ENCODE results near the gene AGAP3.

Gene AGAP3

GRCh38 chr7:151059367-151060112, 26.7 kb upstream of the AGAP3 start, which contains the start of gene SLC4A2:
Gene SLC4A2 (plus strand): TSS chr7:151059589. CDS start chr7:151061988, 2,399 bp downstream.
- Histone ChIP-seq H3K9ac (ENCODE audit: low read depth, low read length) (peak within 1 kb of the TSS; percentile 46; the same call in 1 of the 2 replicates), H3K27ac (ENCODE audit: low read length) (no peak within 1 kb of the TSS), H3K36me3 (ENCODE audit: insufficient read depth, low read depth, low read length) (peaks cover under 1% of the 10 kb centered on the region; the same call in 1 of the 2 replicates), H3K4me3 (ENCODE audit: low read length) (peak within 1 kb of the TSS; percentile 94), H3K4me1 (ENCODE audit: insufficient read depth, low read length) (peaks cover 28% of the 10 kb centered on the region), H3K27me3 (ENCODE audit: insufficient read depth, low read length) (peaks cover 37% of the 10 kb centered on the region), H3K9me3 (ENCODE audit: insufficient read depth, low read depth, low read length) (no peaks in the 10 kb centered on the region)

GRCh38 chr7:151060113-151060415, 26.2 kb upstream of the AGAP3 start:
- Histone ChIP-seq H3K27me3 (ENCODE audit: insufficient read depth, low read length) (peaks cover 37% of the 10 kb centered on the region), H3K36me3 (ENCODE audit: insufficient read depth, low read depth, low read length) (peaks cover 6% of the 10 kb centered on the region), H3K9ac (ENCODE audit: low read depth, low read length) (peak overlapping the region; percentile 46; the same call in 1 of the 2 replicates), H3K27ac (ENCODE audit: low read length) (no peak overlapping the region), H3K9me3 (ENCODE audit: insufficient read depth, low read depth, low read length) (no peaks in the 10 kb centered on the region), H3K4me3 (ENCODE audit: low read length) (peak overlapping the region; percentile 94), H3K4me1 (ENCODE audit: insufficient read depth, low read length) (peaks cover 28% of the 10 kb centered on the region)

GRCh38 chr7:151060416-151061212, 25.7 kb upstream of the AGAP3 start:
- Histone ChIP-seq H3K4me1 (ENCODE audit: insufficient read depth, low read length) (peaks cover 28% of the 10 kb centered on the region), H3K27me3 (ENCODE audit: insufficient read depth, low read length) (peaks cover 34% of the 10 kb centered on the region), H3K27ac (ENCODE audit: low read length) (no peak overlapping the region)

GRCh38 chr7:151061213-151062110, 24.8 kb upstream of the AGAP3 start:
- no peaks in the 10 kb centered on the region for H3K9me3 ChIP-seq (ENCODE audit: insufficient read depth, low read depth, low read length)
- H3K9ac ChIP-seq (ENCODE audit: low read depth, low read length), result peak overlapping the region; percentile 20; the same call in 1 of the 2 replicates
- no peak overlapping the region for H3K27ac ChIP-seq (ENCODE audit: low read length)

More at GRCh38 chr7:151060416-151061212, 25.7 kb upstream of the AGAP3 start:
- peak overlapping the region; percentile 46; the same call in 1 of the 2 replicates for H3K9ac ChIP-seq (ENCODE audit: low read depth, low read length)
- no peaks in the 10 kb centered on the region for H3K9me3 ChIP-seq (ENCODE audit: insufficient read depth, low read depth, low read length)
- H3K36me3 ChIP-seq (ENCODE audit: insufficient read depth, low read depth, low read length), result peaks cover 11% of the 10 kb centered on the region
- peak overlapping the region; percentile 94 for H3K4me3 ChIP-seq (ENCODE audit: low read length)

DNA sequence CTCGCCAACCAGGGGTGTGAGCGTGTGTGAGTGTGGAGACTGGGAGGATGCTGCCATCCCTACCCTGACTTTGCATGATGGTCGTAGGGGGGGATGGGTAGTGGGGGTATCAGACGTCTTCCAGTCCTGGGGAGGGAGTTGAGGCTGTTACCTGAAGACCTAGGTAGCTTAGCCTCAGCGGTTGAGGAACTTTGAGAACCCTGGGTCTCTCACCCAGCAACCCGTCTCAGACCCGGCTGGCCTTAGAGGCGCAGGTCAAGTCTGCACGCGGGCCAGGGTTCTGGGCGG, 24.2 kb upstream of the AGAP3 start:
- Histone ChIP-seq H3K27ac (ENCODE audit: low read length) (no peak overlapping the region), H3K9ac (ENCODE audit: low read depth, low read length) (peak overlapping the region; percentile 20; the same call in 1 of the 2 replicates), H3K36me3 (ENCODE audit: insufficient read depth, low read depth, low read length) (peaks cover 26% of the 10 kb centered on the region), H3K27me3 (ENCODE audit: insufficient read depth, low read length) (peaks cover 20% of the 10 kb centered on the region), H3K4me3 (ENCODE audit: low read length) (peak overlapping the region; percentile 94), H3K9me3 (ENCODE audit: insufficient read depth, low read depth, low read length) (no peaks in the 10 kb centered on the region), H3K4me1 (ENCODE audit: insufficient read depth, low read length) (peaks cover 28% of the 10 kb centered on the region)

More at GRCh38 chr7:151061213-151062110, 24.8 kb upstream of the AGAP3 start:
- peaks cover 20% of the 10 kb centered on the region for H3K36me3 ChIP-seq (ENCODE audit: insufficient read depth, low read depth, low read length)
- peak overlapping the region; percentile 94 for H3K4me3 ChIP-seq (ENCODE audit: low read length)
- peaks cover 28% of the 10 kb centered on the region for H3K4me1 ChIP-seq (ENCODE audit: insufficient read depth, low read length)
- H3K27me3 ChIP-seq (ENCODE audit: insufficient read depth, low read length), result peaks cover 26% of the 10 kb centered on the region

DNA sequence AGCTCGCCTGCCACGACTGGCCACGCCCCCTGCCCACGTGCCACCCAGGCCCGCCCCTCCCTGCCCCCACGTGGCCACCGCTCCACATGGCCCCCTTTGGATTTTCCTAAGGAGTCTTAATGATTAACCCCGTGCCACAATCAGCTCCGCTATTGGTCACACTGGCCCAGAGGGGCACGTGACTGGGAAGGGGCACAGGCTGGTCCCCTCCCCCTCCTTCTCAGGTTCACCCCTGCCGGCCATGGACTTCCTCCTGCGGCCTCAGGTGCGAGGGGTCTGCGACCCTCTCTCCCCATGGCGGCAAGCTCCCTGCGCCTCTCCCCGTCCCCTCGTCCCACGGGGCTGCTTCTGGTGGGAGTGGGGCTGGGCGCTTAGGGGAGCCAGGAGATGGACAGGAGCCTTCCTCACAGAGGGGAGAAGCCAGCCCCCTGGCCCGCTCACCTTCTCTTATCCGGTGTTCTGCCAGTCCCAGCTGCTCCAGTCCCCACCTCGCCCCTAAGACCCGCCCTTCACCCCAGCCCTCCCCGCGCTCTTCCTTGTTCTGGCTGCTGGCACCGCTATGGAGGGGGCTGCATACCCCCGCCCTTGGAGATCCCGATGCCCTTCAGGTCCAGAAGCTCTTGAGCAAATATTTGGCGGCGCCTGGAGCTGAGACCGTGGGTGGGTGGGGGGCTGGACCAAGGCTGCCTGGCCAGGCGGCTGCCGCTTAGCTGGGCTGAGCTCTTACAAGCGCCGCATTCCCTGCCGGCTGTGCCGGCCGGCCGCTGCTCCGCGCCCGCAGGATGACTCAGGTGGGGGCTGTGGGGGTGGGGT, 23.7 kb upstream of the AGAP3 start:
- H3K9ac ChIP-seq (ENCODE audit: low read depth, low read length), result peak overlapping the region; percentile 79; the same call in 1 of the 2 replicates
- peak overlapping the region; percentile 73 for H3K4me3 ChIP-seq (ENCODE audit: low read length)
- H3K36me3 ChIP-seq (ENCODE audit: insufficient read depth, low read depth, low read length), result peaks cover 31% of the 10 kb centered on the region
- peaks cover 32% of the 10 kb centered on the region for H3K4me1 ChIP-seq (ENCODE audit: insufficient read depth, low read length)
- no peaks in the 10 kb centered on the region for H3K9me3 ChIP-seq (ENCODE audit: insufficient read depth, low read depth, low read length)
- H3K27me3 ChIP-seq (ENCODE audit: insufficient read depth, low read length), result peaks cover 17% of the 10 kb centered on the region; the same call in 1 of the 2 replicates
- peak overlapping the region; percentile 72 for H3K27ac ChIP-seq (ENCODE audit: low read length)

GRCh38 chr7:151063212-151063561, 23.1 kb upstream of the AGAP3 start:
- peak overlapping the region; percentile 53; the same call in 1 of the 2 replicates for H3K9ac ChIP-seq (ENCODE audit: low read depth, low read length)
- peak overlapping the region; percentile 73 for H3K4me3 ChIP-seq (ENCODE audit: low read length)
- H3K36me3 ChIP-seq (ENCODE audit: insufficient read depth, low read depth, low read length), result peaks cover 37% of the 10 kb centered on the region
- H3K9me3 ChIP-seq (ENCODE audit: insufficient read depth, low read depth, low read length), result no peaks in the 10 kb centered on the region
- H3K27ac ChIP-seq (ENCODE audit: low read length), result no peak overlapping the region
- H3K27me3 ChIP-seq (ENCODE audit: insufficient read depth, low read length), result peaks cover 17% of the 10 kb centered on the region; the same call in 1 of the 2 replicates
- peaks cover 37% of the 10 kb centered on the region for H3K4me1 ChIP-seq (ENCODE audit: insufficient read depth, low read length)

GRCh38 chr7:151064454-151064853, 21.8 kb upstream of the AGAP3 start:
- H3K36me3 ChIP-seq (ENCODE audit: insufficient read depth, low read depth, low read length), result peaks cover 45% of the 10 kb centered on the region
- H3K4me1 ChIP-seq (ENCODE audit: insufficient read depth, low read length), result peaks cover 28% of the 10 kb centered on the region
- H3K27ac ChIP-seq (ENCODE audit: low read length), result no peak overlapping the region
- no peaks in the 10 kb centered on the region for H3K9me3 ChIP-seq (ENCODE audit: insufficient read depth, low read depth, low read length)
- peaks cover 10% of the 10 kb centered on the region; the same call in 1 of the 2 replicates for H3K27me3 ChIP-seq (ENCODE audit: insufficient read depth, low read length)
- H3K4me3 ChIP-seq (ENCODE audit: low read length), result no peak overlapping the region
- no peak overlapping the region for H3K9ac ChIP-seq (ENCODE audit: low read depth, low read length)

- peaks cover 10% of the 10 kb centered on the region; the same call in 1 of the 2 replicates for H3K27me3 ChIP-seq (ENCODE audit: insufficient read depth, low read length)
- H3K36me3 ChIP-seq (ENCODE audit: insufficient read depth, low read depth, low read length), result peaks cover 51% of the 10 kb centered on the region
- no peaks in the 10 kb centered on the region for H3K9me3 ChIP-seq (ENCODE audit: insufficient read depth, low read depth, low read length)
- no peak overlapping the region for H3K9ac ChIP-seq (ENCODE audit: low read depth, low read length)
- H3K27ac ChIP-seq (ENCODE audit: low read length), result no peak overlapping the region
- H3K4me3 ChIP-seq (ENCODE audit: low read length), result no peak overlapping the region
- peaks cover 28% of the 10 kb centered on the region for H3K4me1 ChIP-seq (ENCODE audit: insufficient read depth, low read length)
Measured at GRCh38 chr7:151064993-151065392, 21.3 kb upstream of the AGAP3 start.

DNA sequence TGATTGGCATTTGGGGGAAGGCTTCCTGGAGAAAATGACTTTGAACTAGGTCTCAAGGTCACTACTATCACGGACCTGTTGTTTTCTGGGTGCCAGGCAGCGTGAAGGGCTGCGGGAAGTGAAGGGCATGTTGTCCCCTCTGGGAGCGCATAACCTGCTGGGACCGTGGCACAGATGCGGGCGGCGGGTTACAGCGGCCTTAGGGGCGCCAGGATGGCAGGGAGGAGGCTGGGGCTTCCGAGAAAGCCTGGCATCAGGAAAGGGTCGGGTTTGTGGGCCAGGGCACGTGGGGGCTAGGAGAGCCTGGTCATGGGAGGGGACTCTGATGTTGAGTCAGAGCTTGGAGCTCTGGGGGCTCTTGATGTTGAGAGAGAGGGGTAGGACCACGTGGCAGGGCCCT, 20.8 kb upstream of the AGAP3 start:
- Histone ChIP-seq H3K9me3 (ENCODE audit: insufficient read depth, low read depth, low read length) (no peaks in the 10 kb centered on the region), H3K27ac (ENCODE audit: low read length) (no peak overlapping the region), H3K9ac (ENCODE audit: low read depth, low read length) (no peak overlapping the region), H3K4me3 (ENCODE audit: low read length) (no peak overlapping the region), H3K4me1 (ENCODE audit: insufficient read depth, low read length) (peaks cover 28% of the 10 kb centered on the region), H3K27me3 (ENCODE audit: insufficient read depth, low read length) (peaks cover 6% of the 10 kb centered on the region; the same call in 1 of the 2 replicates), H3K36me3 (ENCODE audit: insufficient read depth, low read depth, low read length) (peaks cover 56% of the 10 kb centered on the region)
